ENCODE data around the gene HBEGF. TPM values are rescaled to one million over a fixed set of nuclear protein-coding genes. Genes with fewer than 3 reads are reported as not detected.
A peak's percentile ranks its signal among the peaks of the same experiment; 100 is the strongest.

HBEGF gene, protein sequence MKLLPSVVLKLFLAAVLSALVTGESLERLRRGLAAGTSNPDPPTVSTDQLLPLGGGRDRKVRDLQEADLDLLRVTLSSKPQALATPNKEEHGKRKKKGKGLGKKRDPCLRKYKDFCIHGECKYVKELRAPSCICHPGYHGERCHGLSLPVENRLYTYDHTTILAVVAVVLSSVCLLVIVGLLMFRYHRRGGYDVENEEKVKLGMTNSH
- 16.6 and 20.4 TPM in 2 replicates for total RNA-seq

DNA sequence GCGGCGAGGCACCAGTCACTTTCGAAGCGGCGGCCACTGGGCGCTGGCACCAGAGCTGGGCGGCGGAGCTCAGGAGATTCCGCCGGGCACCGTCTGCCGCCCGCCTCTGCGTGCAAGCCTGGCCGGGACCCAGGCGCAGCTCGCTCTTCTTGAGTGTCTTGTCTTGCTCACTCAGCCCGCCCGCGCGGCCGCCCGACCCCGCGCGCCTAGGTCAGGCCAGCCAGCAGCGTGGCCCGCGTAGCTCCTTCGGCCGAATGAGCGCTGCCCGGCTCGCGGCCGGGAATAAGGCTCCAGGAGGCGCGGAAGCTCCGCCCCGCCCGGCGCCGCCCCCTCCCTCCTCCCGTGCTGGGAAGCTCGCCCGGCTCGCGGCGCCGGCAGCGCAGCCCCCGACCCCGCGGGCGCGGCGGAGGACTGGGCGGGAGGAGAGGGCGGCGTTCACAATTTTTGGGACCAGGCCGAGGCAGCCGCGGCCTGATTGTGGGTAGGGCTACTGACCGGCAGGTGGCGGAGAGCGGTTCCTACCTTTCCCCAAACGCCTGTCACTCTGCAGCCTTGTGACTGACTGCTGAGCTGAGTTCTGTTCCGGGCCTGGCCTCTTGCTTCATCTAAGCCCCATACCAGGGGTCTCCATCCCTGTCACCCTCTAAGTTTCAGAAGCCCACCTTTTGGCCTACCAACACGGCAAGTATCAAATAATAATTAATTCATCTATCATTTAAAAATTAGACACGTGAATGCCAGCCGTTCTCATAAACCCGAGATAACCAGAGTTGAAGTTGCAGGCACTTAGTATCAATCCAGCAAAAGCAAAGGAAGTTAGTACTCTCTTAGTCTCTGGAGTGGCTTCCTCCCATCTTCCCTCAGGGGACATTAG is at the start of gene HBEGF:
HBEGF (minus strand) TSS at position 256 of the 874 bp plus-strand sequence. CDS start 275 bp downstream, outside the sequence.
- DNase-seq (ENCODE audit: low read depth in 2 of 2), result peak; percentile 82 to 88

GRCh38 chr5:140393738-140394137 is 47.3 kb upstream of the HBEGF start:
- no peak for DNase-seq (ENCODE audit: low read depth in 2 of 2)

GRCh38 chr5:140391732-140392131 is 45.3 kb upstream of the HBEGF start:
- no peak for DNase-seq (ENCODE audit: low read depth in 2 of 2)

DNA sequence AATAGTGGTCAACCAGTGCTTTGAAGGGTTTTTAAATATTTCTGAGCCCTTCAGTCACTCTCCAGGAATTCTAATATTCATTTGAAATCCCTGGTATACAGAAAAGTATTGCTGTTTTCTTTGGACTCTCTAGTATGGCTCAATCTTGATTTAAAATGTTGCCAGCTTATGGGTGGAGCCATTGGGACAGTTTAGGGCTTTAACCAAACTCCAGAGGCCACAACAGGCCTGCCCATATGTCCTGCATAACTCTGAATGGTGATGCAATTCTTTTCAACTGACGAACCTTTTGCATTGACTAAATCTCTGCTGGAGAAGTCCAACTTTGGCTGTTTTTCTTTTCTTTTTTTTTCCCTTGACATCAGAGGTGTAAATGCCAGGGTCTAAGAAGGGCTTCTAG is 44.9 kb upstream of the HBEGF start:
- no peak for DNase-seq (ENCODE audit: low read depth in 2 of 2)

DNA sequence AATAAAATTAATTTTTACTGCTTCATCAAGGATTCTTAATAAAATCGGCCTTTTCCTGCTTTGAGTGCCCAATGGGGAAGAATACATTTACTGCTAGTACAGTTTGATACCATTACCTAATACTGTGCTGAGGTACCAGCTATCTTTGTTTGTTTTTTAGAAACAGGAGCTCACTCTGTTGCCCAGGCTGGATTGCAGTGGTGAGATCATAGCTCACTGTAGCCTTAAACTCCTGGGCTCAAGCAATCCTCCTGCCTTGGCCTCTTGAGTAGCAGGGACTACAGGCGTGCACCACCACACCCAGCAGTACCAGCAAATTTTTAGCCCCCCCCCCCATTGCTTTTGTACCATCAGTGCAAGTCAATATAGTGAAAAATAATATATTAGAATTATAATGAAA is 41.6 kb upstream of the HBEGF start:
- no peak for DNase-seq (ENCODE audit: low read depth in 2 of 2)

- no peak for DNase-seq (ENCODE audit: low read depth in 2 of 2)
Measured at GRCh38 chr5:140383300-140383699, 36.9 kb upstream of the HBEGF start.

GRCh38 chr5:140382866-140383265 is 36.5 kb upstream of the HBEGF start:
- DNase-seq (ENCODE audit: low read depth in 2 of 2), result no peak

DNA sequence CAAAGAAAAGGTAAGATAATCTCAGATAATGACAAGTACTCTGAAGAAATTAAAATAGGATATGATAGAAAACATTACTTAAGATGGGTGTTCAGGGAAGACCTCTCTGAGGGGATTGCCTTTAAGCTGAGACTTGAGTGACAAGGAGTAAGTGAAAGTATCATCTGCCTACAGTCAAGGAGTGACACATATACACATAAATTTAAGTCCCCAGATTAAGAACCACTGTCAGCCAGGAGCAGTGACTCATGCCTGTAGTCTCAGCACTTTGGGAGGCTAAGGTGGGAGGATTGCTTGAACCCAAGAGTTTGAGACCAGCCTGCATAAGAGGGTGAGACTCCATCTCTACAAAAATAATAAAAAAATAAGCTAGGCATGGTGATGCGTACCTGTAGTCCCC is 35.6 kb upstream of the HBEGF start:
- DNase-seq (ENCODE audit: low read depth in 2 of 2), result no peak

GRCh38 chr5:140381351-140381750 is 34.9 kb upstream of the HBEGF start:
- DNase-seq (ENCODE audit: low read depth in 2 of 2), result no peak

DNA sequence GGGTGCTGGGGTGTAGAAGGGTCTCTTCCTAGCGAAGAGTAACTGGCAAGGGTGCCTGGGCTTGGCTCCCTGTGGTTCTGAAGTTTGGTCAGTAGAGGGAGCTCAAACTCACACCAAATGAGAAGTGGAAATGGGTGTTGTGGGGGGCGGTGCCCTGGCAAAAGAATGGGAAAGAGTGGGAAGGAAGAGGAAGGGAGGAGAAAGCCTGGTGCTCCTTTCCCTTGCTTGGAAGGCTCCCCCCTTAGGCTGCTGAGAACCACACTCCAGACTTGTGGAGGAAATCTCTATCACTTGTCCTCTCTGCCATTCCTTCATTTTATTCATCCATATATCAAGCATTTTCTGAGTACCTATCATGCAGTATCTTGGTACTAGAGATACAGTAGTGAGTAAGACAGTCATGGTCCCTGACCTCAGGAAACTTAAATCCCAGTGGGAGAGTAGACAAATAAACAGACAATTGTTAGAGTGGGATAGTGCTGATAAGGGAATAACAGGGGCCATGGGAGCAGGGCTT is 26.6 kb upstream of the HBEGF start:
- DNase-seq (ENCODE audit: low read depth in 2 of 2), result peak; percentile 76 to 79

- no peak for DNase-seq (ENCODE audit: low read depth in 2 of 2)
Measured at GRCh38 chr5:140371356-140372151, 25.2 kb upstream of the HBEGF start.

DNA sequence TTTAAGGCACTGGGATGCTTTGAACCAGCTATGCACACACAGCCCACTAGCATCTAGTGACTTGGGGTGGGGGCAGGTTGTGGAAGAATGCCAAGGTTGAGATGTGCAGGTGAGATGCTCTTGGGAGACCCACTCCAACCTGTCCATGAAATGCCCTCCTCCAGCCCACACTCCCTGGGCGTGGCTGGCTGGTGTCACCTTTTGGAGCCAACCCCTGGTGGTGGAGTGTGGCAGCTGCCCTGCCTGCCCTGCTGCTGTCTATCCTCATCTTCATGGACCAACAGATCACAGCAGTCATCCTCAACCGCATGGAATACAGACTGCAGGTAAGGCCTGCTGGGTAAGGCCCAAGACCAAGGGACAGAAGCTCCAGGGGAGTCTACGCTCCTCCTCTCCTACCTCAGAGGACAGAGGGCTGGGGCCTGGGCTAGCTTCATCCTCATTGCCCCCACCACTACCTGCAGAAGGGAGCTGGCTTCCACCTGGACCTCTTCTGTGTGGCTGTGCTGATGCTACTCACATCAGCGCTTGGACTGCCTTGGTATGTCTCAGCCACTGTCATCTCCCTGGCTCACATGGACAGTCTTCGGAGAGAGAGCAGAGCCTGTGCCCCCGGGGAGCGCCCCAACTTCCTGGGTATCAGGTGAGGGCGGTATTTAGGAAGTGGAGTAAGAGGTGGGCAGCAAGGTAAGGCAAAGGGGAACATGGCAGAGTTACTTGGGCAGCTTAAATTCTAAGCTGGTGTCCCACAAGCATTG is 21.0 kb upstream of the HBEGF start:
- no peak for DNase-seq (ENCODE audit: low read depth in 2 of 2)

GRCh38 chr5:140366589-140367255 is 20.3 kb upstream of the HBEGF start:
- no peak for DNase-seq (ENCODE audit: low read depth in 2 of 2)

GRCh38 chr5:140365941-140366340 is 19.5 kb upstream of the HBEGF start:
- DNase-seq (ENCODE audit: low read depth in 2 of 2), result no peak

DNA sequence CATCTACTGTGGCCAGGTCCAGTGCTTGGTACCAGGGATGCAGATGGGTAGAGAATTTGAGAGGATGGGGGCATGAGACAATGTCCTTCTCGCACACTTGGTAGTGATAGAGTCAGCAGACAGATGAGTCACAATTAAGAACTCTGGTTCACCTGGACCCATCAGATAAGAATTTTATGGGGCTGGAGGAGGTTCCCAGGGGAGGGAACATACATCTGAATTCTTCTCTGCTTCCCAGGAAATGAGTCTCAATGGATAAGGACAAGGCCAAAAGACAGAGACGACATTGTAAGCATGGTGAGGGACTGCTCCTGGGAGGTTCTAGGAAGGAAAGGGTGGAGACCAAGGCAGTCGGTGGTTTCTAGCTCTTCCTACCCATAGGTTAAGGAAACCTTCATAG is 18.9 kb upstream of the HBEGF start:
- no peak for DNase-seq (ENCODE audit: low read depth in 2 of 2)

DNA sequence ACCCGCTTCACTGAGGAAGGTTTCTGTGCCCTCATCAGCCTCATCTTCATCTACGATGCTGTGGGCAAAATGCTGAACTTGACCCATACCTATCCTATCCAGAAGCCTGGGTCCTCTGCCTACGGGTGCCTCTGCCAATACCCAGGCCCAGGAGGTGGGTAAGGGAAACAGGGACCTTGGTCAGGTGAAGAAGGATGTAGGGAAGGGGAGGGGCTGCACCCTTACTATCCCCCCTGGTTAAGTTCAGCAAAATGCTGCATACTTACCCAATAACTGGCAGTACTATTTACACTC is 18.0 kb upstream of the HBEGF start:
- no peak for DNase-seq (ENCODE audit: low read depth in 2 of 2)

DNA sequence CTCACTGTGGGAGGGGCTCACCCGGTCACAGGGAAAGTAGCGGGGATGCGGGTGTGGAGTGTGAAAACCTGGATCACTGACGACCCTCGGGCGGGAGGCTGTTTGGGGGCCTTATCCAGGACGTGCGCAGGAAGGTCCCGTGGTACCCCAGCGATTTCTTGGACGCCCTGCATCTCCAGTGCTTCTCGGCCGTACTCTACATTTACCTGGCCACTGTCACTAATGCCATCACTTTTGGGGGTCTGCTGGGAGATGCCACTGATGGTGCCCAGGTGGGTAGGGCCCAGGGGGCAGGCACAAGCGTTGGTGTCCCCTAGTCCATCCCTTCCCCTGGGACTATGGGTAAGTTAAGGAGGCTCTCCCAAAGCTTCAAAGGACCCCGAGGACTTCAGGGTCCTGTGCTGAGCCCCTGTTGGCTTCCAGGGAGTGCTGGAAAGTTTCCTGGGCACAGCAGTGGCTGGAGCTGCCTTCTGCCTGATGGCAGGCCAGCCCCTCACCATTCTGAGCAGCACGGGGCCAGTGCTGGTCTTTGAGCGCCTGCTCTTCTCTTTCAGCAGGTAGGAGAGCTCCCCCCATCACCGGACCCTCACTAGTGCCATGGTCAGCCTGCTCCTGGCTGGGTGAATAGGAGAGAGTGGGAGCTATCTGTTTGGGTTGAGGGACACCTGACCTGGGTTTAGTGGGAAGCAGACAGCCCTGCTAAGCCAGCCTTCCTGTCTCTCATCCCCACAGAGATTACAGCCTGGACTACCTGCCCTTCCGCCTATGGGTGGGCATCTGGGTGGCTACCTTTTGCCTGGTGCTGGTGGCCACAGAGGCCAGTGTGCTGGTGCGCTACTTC is 17.4 kb upstream of the HBEGF start:
- no peak for DNase-seq (ENCODE audit: low read depth in 2 of 2)

DNA sequence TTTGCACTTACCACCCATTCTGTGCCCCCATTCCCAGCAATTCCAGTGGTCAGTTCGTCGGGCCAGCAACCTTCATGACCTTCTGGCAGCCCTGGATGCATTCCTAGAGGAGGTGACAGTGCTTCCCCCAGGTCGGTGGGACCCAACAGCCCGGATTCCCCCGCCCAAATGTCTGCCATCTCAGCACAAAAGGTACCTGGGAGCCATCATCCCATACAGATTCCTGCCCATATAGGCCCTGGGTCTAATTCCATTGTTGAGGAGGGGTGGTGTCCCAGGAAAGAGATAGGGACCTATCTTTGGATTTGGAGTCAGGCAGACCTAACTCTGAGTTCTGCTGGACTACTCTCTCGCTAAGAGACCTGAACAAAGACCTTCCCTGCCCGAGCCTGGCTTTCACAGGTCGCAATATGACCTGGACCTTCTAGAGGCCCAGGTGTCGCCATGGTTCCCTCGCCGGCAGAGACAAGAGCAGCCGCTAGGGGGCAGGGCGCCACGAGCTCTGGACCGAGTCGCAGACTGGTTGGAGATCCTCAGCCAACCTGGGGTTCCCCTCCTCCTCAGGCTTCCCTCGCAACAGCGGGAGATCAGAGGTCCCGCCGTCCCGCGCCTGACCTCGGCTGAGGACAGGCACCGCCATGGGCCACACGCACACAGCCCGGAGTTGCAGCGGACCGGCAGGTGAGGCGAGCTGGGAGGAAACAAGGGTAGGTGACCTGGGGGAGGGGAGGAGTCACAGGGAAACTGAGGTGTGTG is 16.6 kb upstream of the HBEGF start:
- peak; percentile 69 to 73 for DNase-seq (ENCODE audit: low read depth in 2 of 2)

DNA sequence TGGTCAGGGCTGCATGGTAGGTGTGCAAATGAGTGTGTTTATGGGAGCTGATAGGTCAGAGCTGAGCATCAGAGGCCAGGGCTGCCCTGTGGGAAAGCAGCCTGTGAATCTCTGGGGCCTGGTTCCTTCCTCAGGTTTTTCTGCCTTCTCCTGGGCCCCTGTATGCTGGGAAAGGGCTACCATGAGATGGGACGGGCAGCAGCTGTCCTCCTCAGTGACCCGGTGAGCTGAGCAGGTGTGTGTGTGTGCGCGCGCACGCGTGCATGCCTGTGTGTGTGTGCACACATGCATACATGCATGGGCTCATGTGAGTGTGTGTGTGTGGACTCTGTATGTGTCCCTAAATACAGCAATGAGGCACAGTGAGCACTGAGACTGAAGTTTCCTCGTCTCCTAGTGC is 15.9 kb upstream of the HBEGF start:
- DNase-seq (ENCODE audit: low read depth in 2 of 2), result no peak

All from lung microvascular endothelial cell (primary cell).